GM18520 (cell line): ENCODE data around the gene GET4.
"Not testable (repeated sequence)": the region's sequence is repeated elsewhere in the genome, so short reads cannot be mapped to it uniquely, and the experiment has no call there.

Experiments used
- ATAC-seq: cut with Tn5 transposase; IDR thresholded peaks from one replicate; pipeline ENCODE4 v1.9.1; 2021; ENCODE audit not compliant: unreplicated experiment

GET4 gene

GRCh38 chr7:943793-944192 is 67.4 kb downstream of the GET4 start:
- ATAC-seq, result not testable (repeated sequence)

GRCh38 chr7:944744-945143 is 68.4 kb downstream of the GET4 start:
- ATAC-seq, result no peak

GRCh38 chr7:945147-945555 is 68.8 kb downstream of the GET4 start:
- ATAC-seq, result no peak

GRCh38 chr7:945556-946255 is 69.4 kb downstream of the GET4 start:
- ATAC-seq, result no peak
